HepG2 (cell line): ENCODE results near the gene PRR12. TPM values are rescaled to one million over a fixed set of nuclear protein-coding genes. Genes with fewer than 3 reads are reported as not detected.

Source experiments
- DMAP1 ChIP-seq: IDR thresholded peaks from 2 replicates; pipeline ENCODE4 v1.6.1; 2016
- EEA1 ChIP-seq: sonication (generic); formaldehyde crosslinking; IDR thresholded peaks from 2 replicates; pipeline ENCODE4 v1.5.1; 2020; ENCODE audit warnings: mild to moderate bottlenecking, missing genetic modification reagents, borderline replicate concordance
- EED ChIP-seq: sonication (generic); formaldehyde crosslinking; IDR thresholded peaks from 2 replicates; pipeline ENCODE4 v1.5.0; 2020; ENCODE audit warnings: mild to moderate bottlenecking, missing genetic modification reagents
- NR1H2 ChIP-seq: sonication (generic); formaldehyde crosslinking; IDR thresholded peaks from 2 replicates; pipeline ENCODE4 v1.8.1; 2022; ENCODE audit warnings: low read depth, missing genetic modification reagents, borderline replicate concordance
- SOX6 ChIP-seq, 2 experiments: fragments of 450-650 bp in 1 of 2; sonication (generic) in 1 of 2; formaldehyde crosslinking in 1 of 2; IDR thresholded peaks; 2 replicates each; pipeline versions ENCODE4 v1.4.0 to v1.6.1; 2017 to 2020; ENCODE audit warnings: antibody characterized with exemption in 1 of 2, mild to moderate bottlenecking in 1 of 2, missing genetic modification reagents in 1 of 2
- TCF12 ChIP-seq, 2 experiments: fragments of 450-650 bp in 1 of 2; sonication (generic) in 1 of 2; formaldehyde crosslinking in 1 of 2; IDR thresholded peaks; 2 replicates each; pipeline versions ENCODE4 v1.6.1 to v1.8.0; 2017 to 2022; ENCODE audit warnings: antibody characterized with exemption in 1 of 2, mild to moderate bottlenecking in 1 of 2, missing genetic modification reagents in 1 of 2, moderate library complexity in 1 of 2
- ZNF430 ChIP-seq: sonication (generic); formaldehyde crosslinking; IDR thresholded peaks from 2 replicates; pipeline ENCODE4 v1.9.0; 2021; ENCODE audit warnings: mild to moderate bottlenecking, missing genetic modification reagents
- ZNF83 ChIP-seq: sonication (generic); formaldehyde crosslinking; IDR thresholded peaks from 2 replicates; pipeline ENCODE4 v1.4.0; 2020; ENCODE audit warnings: missing genetic modification reagents, mild to moderate bottlenecking, borderline replicate concordance
- polyA plus RNA-seq, 8 experiments: library from polyadenylated mRNA; depleted of rRNA in 3 of 8; stranded (reverse) in 7 of 8; unstranded in 1 of 8; fragments of >200 nt; fragmentation: Illumina TruSeq in 4 of 8; extraction: Trizol in 4 of 8; gene quantifications; 2 replicates each; pipeline versions ENCODE4 v1.2.1 to v1.2.3, GENCODE V29; 2011 to 2016; ENCODE audit warnings: low read depth in 4 of 8, missing spikeins in 1 of 8, mixed read lengths in 1 of 8; ENCODE audit not compliant: insufficient read depth in 1 of 8
- total RNA-seq, 5 experiments: library from RNA; depleted of rRNA; stranded (reverse); fragments of >200 nt; fragmentation: Illumina TruSeq; extraction: Trizol; gene quantifications; 2 replicates each; pipeline ENCODE4 v1.2.3, GENCODE V29; 2016; ENCODE audit warnings: low read depth in 1 of 5
- TF ChIP-seq, protein P1 (sequence below): sonication (generic); formaldehyde crosslinking; IDR thresholded peaks from 2 replicates; pipeline ENCODE4 v1.4.0; 2020; ENCODE audit warnings: missing genetic modification reagents, borderline replicate concordance
- TF ChIP-seq, protein P2 (sequence below): sonication (generic); formaldehyde crosslinking; IDR thresholded peaks from 2 replicates; pipeline ENCODE4 v1.5.1; 2020; ENCODE audit warnings: mild to moderate bottlenecking, missing genetic modification reagents, borderline replicate concordance
- TF ChIP-seq, protein P3 (sequence below): sonication (generic); formaldehyde crosslinking; IDR thresholded peaks from 2 replicates; pipeline ENCODE4 v1.5.1; 2020; ENCODE audit warnings: mild to moderate bottlenecking, moderate library complexity, missing genetic modification reagents
- TF ChIP-seq, protein P4 (sequence below), 2 experiments: sonication (generic) in 1 of 2; formaldehyde crosslinking in 1 of 2; IDR thresholded peaks; 2 replicates each; pipeline versions ENCODE4 v1.4.0 to v1.6.1; 2018 to 2020; ENCODE audit warnings: missing genetic modification reagents in 2 of 2, borderline replicate concordance in 1 of 2, low read depth in 1 of 2, mild to moderate bottlenecking in 1 of 2, missing biosample characterization in 1 of 2

PRR12 gene
- total and polyA plus RNA-seq, 2 of the 13 experiments (the other 11 are each of a cell fraction or from before 2014, with no cell fraction given): 0.62 to 1.5 TPM

DNA sequence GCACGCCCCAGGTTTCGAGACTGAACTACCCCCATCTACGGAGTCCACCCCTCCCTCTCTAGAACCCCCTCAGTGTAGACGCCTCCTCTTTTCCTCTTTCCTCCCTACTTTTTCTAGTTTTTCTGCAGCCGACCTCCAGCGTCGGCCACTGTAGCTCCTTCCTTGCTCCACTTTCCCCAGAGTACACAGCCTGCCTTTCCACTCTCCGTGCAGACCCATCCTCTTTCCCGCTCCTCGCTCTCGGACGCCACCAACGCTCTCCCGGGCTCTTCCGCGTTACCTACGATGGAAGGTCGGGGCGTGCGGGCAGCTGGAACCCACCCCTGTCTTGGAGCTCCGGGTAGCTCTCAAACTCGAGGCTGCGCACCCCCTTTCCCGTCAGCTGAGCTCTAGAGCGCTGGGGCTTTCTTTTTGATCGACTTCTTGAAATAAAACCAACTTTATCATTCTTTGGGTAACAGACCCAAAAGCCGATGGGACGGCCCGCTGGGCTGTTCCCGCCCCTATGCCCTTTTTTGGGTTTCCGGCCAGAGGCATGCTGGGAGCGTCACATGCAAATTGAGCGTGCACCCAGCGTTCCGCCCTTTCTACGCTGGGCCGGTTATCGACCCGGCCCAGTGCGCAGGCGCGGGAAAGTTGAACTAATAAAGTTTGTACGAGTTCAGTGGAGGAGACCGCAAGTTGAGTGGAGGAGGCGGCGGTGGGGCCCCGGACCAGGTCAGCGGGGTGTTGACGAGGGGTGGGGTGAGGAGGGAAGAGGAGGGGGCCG lies 74.6 kb downstream of the PRR12 start, which contains the start of the genes BCL2L12 and IRF3 (continued):
- TF ChIP-seq DMAP1: peak; percentile 25; the same call in 1 of the 2 replicates
- no peak for TF ChIP-seq NR1H2 (CRISPR knock-in tag)
- TF ChIP-seq, protein P1, sequence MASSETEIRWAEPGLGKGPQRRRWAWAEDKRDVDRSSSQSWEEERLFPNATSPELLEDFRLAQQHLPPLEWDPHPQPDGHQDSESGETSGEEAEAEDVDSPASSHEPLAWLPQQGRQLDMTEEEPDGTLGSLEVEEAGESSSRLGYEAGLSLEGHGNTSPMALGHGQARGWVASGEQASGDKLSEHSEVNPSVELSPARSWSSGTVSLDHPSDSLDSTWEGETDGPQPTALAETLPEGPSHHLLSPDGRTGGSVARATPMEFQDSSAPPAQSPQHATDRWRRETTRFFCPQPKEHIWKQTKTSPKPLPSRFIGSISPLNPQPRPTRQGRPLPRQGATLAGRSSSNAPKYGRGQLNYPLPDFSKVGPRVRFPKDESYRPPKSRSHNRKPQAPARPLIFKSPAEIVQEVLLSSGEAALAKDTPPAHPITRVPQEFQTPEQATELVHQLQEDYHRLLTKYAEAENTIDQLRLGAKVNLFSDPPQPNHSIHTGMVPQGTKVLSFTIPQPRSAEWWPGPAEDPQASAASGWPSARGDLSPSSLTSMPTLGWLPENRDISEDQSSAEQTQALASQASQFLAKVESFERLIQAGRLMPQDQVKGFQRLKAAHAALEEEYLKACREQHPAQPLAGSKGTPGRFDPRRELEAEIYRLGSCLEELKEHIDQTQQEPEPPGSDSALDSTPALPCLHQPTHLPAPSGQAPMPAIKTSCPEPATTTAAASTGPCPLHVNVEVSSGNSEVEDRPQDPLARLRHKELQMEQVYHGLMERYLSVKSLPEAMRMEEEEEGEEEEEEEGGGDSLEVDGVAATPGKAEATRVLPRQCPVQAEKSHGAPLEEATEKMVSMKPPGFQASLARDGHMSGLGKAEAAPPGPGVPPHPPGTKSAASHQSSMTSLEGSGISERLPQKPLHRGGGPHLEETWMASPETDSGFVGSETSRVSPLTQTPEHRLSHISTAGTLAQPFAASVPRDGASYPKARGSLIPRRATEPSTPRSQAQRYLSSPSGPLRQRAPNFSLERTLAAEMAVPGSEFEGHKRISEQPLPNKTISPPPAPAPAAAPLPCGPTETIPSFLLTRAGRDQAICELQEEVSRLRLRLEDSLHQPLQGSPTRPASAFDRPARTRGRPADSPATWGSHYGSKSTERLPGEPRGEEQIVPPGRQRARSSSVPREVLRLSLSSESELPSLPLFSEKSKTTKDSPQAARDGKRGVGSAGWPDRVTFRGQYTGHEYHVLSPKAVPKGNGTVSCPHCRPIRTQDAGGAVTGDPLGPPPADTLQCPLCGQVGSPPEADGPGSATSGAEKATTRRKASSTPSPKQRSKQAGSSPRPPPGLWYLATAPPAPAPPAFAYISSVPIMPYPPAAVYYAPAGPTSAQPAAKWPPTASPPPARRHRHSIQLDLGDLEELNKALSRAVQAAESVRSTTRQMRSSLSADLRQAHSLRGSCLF: 0 out of 2 replicates have a peak, but pooled peaks have one; percentile 54
- TF ChIP-seq EED (CRISPR knock-in tag): no peak
- TF ChIP-seq, protein P2, sequence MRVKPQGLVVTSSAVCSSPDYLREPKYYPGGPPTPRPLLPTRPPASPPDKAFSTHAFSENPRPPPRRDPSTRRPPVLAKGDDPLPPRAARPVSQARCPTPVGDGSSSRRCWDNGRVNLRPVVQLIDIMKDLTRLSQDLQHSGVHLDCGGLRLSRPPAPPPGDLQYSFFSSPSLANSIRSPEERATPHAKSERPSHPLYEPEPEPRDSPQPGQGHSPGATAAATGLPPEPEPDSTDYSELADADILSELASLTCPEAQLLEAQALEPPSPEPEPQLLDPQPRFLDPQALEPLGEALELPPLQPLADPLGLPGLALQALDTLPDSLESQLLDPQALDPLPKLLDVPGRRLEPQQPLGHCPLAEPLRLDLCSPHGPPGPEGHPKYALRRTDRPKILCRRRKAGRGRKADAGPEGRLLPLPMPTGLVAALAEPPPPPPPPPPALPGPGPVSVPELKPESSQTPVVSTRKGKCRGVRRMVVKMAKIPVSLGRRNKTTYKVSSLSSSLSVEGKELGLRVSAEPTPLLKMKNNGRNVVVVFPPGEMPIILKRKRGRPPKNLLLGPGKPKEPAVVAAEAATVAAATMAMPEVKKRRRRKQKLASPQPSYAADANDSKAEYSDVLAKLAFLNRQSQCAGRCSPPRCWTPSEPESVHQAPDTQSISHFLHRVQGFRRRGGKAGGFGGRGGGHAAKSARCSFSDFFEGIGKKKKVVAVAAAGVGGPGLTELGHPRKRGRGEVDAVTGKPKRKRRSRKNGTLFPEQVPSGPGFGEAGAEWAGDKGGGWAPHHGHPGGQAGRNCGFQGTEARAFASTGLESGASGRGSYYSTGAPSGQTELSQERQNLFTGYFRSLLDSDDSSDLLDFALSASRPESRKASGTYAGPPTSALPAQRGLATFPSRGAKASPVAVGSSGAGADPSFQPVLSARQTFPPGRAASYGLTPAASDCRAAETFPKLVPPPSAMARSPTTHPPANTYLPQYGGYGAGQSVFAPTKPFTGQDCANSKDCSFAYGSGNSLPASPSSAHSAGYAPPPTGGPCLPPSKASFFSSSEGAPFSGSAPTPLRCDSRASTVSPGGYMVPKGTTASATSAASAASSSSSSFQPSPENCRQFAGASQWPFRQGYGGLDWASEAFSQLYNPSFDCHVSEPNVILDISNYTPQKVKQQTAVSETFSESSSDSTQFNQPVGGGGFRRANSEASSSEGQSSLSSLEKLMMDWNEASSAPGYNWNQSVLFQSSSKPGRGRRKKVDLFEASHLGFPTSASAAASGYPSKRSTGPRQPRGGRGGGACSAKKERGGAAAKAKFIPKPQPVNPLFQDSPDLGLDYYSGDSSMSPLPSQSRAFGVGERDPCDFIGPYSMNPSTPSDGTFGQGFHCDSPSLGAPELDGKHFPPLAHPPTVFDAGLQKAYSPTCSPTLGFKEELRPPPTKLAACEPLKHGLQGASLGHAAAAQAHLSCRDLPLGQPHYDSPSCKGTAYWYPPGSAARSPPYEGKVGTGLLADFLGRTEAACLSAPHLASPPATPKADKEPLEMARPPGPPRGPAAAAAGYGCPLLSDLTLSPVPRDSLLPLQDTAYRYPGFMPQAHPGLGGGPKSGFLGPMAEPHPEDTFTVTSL (CRISPR knock-in tag): no peak
- TF ChIP-seq SOX6 (IDR thresholded peaks at IDR 0.05): no peak
- TF ChIP-seq SOX6 (CRISPR knock-in tag; IDR thresholded peaks at IDR 0.05): peak; percentile 31; the same call in 1 of the 2 replicates
- TF ChIP-seq, protein P3, sequence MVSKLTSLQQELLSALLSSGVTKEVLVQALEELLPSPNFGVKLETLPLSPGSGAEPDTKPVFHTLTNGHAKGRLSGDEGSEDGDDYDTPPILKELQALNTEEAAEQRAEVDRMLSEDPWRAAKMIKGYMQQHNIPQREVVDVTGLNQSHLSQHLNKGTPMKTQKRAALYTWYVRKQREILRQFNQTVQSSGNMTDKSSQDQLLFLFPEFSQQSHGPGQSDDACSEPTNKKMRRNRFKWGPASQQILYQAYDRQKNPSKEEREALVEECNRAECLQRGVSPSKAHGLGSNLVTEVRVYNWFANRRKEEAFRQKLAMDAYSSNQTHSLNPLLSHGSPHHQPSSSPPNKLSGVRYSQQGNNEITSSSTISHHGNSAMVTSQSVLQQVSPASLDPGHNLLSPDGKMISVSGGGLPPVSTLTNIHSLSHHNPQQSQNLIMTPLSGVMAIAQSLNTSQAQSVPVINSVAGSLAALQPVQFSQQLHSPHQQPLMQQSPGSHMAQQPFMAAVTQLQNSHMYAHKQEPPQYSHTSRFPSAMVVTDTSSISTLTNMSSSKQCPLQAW (CRISPR knock-in tag): no peak
- no peak for TF ChIP-seq EEA1 (CRISPR knock-in tag)
- TF ChIP-seq TCF12 (IDR thresholded peaks at IDR 0.05): no peak
- no peak for TF ChIP-seq TCF12 (CRISPR knock-in tag; IDR thresholded peaks at IDR 0.05)
- TF ChIP-seq ZNF83 (CRISPR knock-in tag): 0 out of 2 replicates have a peak, but pooled peaks have one; percentile 31
- TF ChIP-seq ZNF430 (CRISPR knock-in tag): peak; percentile 63; the same call in 1 of the 2 replicates
- TF ChIP-seq, protein P4, sequence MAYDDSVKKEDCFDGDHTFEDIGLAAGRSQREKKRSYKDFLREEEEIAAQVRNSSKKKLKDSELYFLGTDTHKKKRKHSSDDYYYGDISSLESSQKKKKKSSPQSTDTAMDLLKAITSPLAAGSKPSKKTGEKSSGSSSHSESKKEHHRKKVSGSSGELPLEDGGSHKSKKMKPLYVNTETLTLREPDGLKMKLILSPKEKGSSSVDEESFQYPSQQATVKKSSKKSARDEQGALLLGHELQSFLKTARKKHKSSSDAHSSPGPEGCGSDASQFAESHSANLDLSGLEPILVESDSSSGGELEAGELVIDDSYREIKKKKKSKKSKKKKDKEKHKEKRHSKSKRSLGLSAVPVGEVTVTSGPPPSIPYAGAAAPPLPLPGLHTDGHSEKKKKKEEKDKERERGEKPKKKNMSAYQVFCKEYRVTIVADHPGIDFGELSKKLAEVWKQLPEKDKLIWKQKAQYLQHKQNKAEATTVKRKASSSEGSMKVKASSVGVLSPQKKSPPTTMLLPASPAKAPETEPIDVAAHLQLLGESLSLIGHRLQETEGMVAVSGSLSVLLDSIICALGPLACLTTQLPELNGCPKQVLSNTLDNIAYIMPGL (CRISPR knock-in tag; IDR thresholded peaks at IDR 0.05; ENCODE audit: borderline replicate concordance in 1 of 2, low read depth in 1 of 2): peak; percentile 56 to 60; a peak in 2 of 4 replicates
